ENCODE results near the gene TOX2.

The TOX2 gene

GRCh38 chr20:43969501-43970182 lies 55.0 kb downstream of the TOX2 start:
- CTCF ChIA-PET, result no interaction called here
- POLR2A ChIA-PET, result no interaction called here
- no peak for TF ChIP-seq HDGF (IDR thresholded peaks at IDR 0.05; ENCODE audit: borderline replicate concordance)
- no peak for TF ChIP-seq SP1 (IDR thresholded peaks at IDR 0.05)
- TF ChIP-seq BHLHE40 (IDR thresholded peaks at IDR 0.05; ENCODE audit: borderline replicate concordance), result no peak
- no peak for TF ChIP-seq SUZ12 (IDR thresholded peaks at IDR 0.05)
- TF ChIP-seq CTBP1 (IDR thresholded peaks at IDR 0.05; ENCODE audit: borderline replicate concordance), result no peak
- no peak for TF ChIP-seq FOXM1 (IDR thresholded peaks at IDR 0.05; ENCODE audit: borderline replicate concordance)
- TF ChIP-seq NFRKB (IDR thresholded peaks at IDR 0.05), result no peak
- no peak for TF ChIP-seq LEF1 (IDR thresholded peaks at IDR 0.05; ENCODE audit: borderline replicate concordance)
- no peak for DNase-seq (ENCODE audit: extremely low spot score)

- TF ChIP-seq ARNT (IDR thresholded peaks at IDR 0.05), result no peak
- no peak for TF ChIP-seq NFRKB (IDR thresholded peaks at IDR 0.05)
- TF ChIP-seq HDGF (IDR thresholded peaks at IDR 0.05; ENCODE audit: borderline replicate concordance), result no peak
- TF ChIP-seq CTBP1 (IDR thresholded peaks at IDR 0.05; ENCODE audit: borderline replicate concordance), result no peak
- TF ChIP-seq, protein P1, sequence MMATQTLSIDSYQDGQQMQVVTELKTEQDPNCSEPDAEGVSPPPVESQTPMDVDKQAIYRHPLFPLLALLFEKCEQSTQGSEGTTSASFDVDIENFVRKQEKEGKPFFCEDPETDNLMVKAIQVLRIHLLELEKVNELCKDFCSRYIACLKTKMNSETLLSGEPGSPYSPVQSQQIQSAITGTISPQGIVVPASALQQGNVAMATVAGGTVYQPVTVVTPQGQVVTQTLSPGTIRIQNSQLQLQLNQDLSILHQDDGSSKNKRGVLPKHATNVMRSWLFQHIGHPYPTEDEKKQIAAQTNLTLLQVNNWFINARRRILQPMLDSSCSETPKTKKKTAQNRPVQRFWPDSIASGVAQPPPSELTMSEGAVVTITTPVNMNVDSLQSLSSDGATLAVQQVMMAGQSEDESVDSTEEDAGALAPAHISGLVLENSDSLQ (IDR thresholded peaks at IDR 0.05), result no peak
- TF ChIP-seq SUZ12 (IDR thresholded peaks at IDR 0.05), result no peak
- TF ChIP-seq FOXA1 (IDR thresholded peaks at IDR 0.05), result no peak
- TF ChIP-seq L3MBTL2 (conservative IDR thresholded peaks at IDR 0.05), result no peak
- no peak for TF ChIP-seq ELF4 (IDR thresholded peaks at IDR 0.05)
- no peak for TF ChIP-seq BHLHE40 (IDR thresholded peaks at IDR 0.05; ENCODE audit: borderline replicate concordance)
- no peak for TF ChIP-seq TARDBP (IDR thresholded peaks at IDR 0.05)
- no peak for TF ChIP-seq LEF1 (IDR thresholded peaks at IDR 0.05; ENCODE audit: borderline replicate concordance)
- TF ChIP-seq SP1 (IDR thresholded peaks at IDR 0.05), result no peak
- no peak for TF ChIP-seq FOXM1 (IDR thresholded peaks at IDR 0.05; ENCODE audit: borderline replicate concordance)
- ChIA-PET POLR2A (no interaction called here), CTCF (interaction anchor here (1.5 kb wide), 1 partner anchor 11 kb away, joined by 4 read pairs; no protein-coding TSS in a partner anchor)
- no peak for DNase-seq (ENCODE audit: extremely low spot score)
Observed at GRCh38 chr20:43971267-43971666, 56.6 kb downstream of the TOX2 start.

DNA sequence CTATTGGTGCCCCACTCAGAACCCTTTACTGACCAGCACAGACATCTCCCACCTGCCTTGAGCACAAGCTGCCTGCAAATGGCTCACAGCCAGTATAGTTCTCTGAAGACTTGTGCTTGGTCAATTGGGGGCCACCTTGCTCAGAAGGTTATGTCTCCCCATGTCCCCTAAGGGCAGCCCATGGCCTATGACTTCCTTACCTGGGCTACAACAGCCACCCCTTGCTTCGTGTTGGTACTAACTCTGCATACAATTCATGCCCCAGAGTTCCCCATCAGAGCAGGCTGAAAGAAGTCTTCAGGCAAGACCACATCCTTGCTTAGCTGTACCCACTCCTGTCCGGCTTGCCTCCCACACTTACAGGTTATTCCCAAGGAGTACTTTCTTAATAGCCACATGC lies 57.4 kb downstream of the TOX2 start:
- CTCF ChIA-PET, result interaction anchor here (1.5 kb wide), 1 partner anchor 10 kb away, joined by 4 read pairs; no protein-coding TSS in a partner anchor
- no peak for TF ChIP-seq HDGF (IDR thresholded peaks at IDR 0.05; ENCODE audit: borderline replicate concordance)
- TF ChIP-seq FOXA1 (IDR thresholded peaks at IDR 0.05), result no peak
- TF ChIP-seq ELF4 (IDR thresholded peaks at IDR 0.05), result no peak
- TF ChIP-seq CTBP1 (IDR thresholded peaks at IDR 0.05; ENCODE audit: borderline replicate concordance), result no peak
- no peak for TF ChIP-seq FOXK2 (IDR thresholded peaks at IDR 0.05)
- no peak for TF ChIP-seq BHLHE40 (IDR thresholded peaks at IDR 0.05; ENCODE audit: borderline replicate concordance)
- no peak for TF ChIP-seq NFRKB (IDR thresholded peaks at IDR 0.05)
- no peak for TF ChIP-seq TARDBP (IDR thresholded peaks at IDR 0.05)
- TF ChIP-seq LEF1 (IDR thresholded peaks at IDR 0.05; ENCODE audit: borderline replicate concordance), result no peak
- no peak for TF ChIP-seq FOXM1 (IDR thresholded peaks at IDR 0.05; ENCODE audit: borderline replicate concordance)
- TF ChIP-seq ZNF384 (IDR thresholded peaks at IDR 0.05), result no peak
- TF ChIP-seq ARNT (IDR thresholded peaks at IDR 0.05), result no peak
- TF ChIP-seq L3MBTL2 (conservative IDR thresholded peaks at IDR 0.05), result no peak
- TF ChIP-seq SP1 (IDR thresholded peaks at IDR 0.05), result no peak
- TF ChIP-seq, protein P1 (IDR thresholded peaks at IDR 0.05), result no peak
- no peak for TF ChIP-seq SUZ12 (IDR thresholded peaks at IDR 0.05)
- no peak for DNase-seq (ENCODE audit: extremely low spot score)
- POLR2A ChIA-PET, result no interaction called here

- ChIA-PET CTCF (no interaction called here), POLR2A (no interaction called here)
- no peak for DNase-seq (ENCODE audit: extremely low spot score)
- TF ChIP-seq ZNF384 (IDR thresholded peaks at IDR 0.05), result no peak
- TF ChIP-seq L3MBTL2 (conservative IDR thresholded peaks at IDR 0.05), result no peak
- TF ChIP-seq FOXM1 (IDR thresholded peaks at IDR 0.05; ENCODE audit: borderline replicate concordance), result no peak
- no peak for TF ChIP-seq LEF1 (IDR thresholded peaks at IDR 0.05; ENCODE audit: borderline replicate concordance)
- TF ChIP-seq NFRKB (IDR thresholded peaks at IDR 0.05), result no peak
- no peak for TF ChIP-seq HDGF (IDR thresholded peaks at IDR 0.05; ENCODE audit: borderline replicate concordance)
- TF ChIP-seq, protein P1 (IDR thresholded peaks at IDR 0.05), result no peak
- no peak for TF ChIP-seq CTBP1 (IDR thresholded peaks at IDR 0.05; ENCODE audit: borderline replicate concordance)
- TF ChIP-seq TARDBP (IDR thresholded peaks at IDR 0.05), result no peak
- TF ChIP-seq BHLHE40 (IDR thresholded peaks at IDR 0.05; ENCODE audit: borderline replicate concordance), result no peak
- no peak for TF ChIP-seq ELF4 (IDR thresholded peaks at IDR 0.05)
- no peak for TF ChIP-seq FOXK2 (IDR thresholded peaks at IDR 0.05)
Observed at GRCh38 chr20:43972692-43973091, 58.0 kb downstream of the TOX2 start.

- no peak for TF ChIP-seq TARDBP (IDR thresholded peaks at IDR 0.05)
- no peak for TF ChIP-seq SP1 (IDR thresholded peaks at IDR 0.05)
- no peak for TF ChIP-seq NFRKB (IDR thresholded peaks at IDR 0.05)
- no peak for TF ChIP-seq L3MBTL2 (conservative IDR thresholded peaks at IDR 0.05)
- no peak for TF ChIP-seq LEF1 (IDR thresholded peaks at IDR 0.05; ENCODE audit: borderline replicate concordance)
- no peak for TF ChIP-seq ELF4 (IDR thresholded peaks at IDR 0.05)
- no peak for TF ChIP-seq FOXK2 (IDR thresholded peaks at IDR 0.05)
- TF ChIP-seq ARNT (IDR thresholded peaks at IDR 0.05), result no peak
- TF ChIP-seq, protein P1 (IDR thresholded peaks at IDR 0.05), result no peak
- POLR2A ChIA-PET, result no interaction called here
- no peak for DNase-seq (ENCODE audit: extremely low spot score)
- CTCF ChIA-PET, result no interaction called here
Observed at GRCh38 chr20:43973231-43973630, 58.6 kb downstream of the TOX2 start.
